ENCODE data around the gene ADRA2B. TPM values are rescaled to one million over a fixed set of nuclear protein-coding genes. Genes with fewer than 3 reads are reported as not detected.
"Not testable (repeated sequence)": the region's sequence is repeated elsewhere in the genome, so short reads cannot be mapped to it uniquely, and the experiment has no call there.

ADRA2B gene
- total RNA-seq, 2 donors from 2014 or later = 0.47 to 0.61 TPM

- peak in 1 of 2 donors; percentile 59 for DNase-seq (ENCODE audit: low spot score in 2 of 2)
- not testable (repeated sequence) for H3K27ac Mint-ChIP-seq, H3K9me3 Mint-ChIP-seq, H3K36me3 Mint-ChIP-seq
- peak; percentile 90 to 95 for ATAC-seq
Observed at GRCh38 chr2:96063116-96063899, 53.1 kb downstream of the ADRA2B start.

Other genes with a start within 250 kb of the ADRA2B start
- gene ANKRD36C, start 124.7 kb downstream of the ADRA2B start, total RNA-seq = 10 to 100 TPM; 45.6 to 71.9 TPM
- gene GPAT2, start 81.7 kb downstream of the ADRA2B start, total RNA-seq = 10 to 100 TPM in 1 of 2 donors, 1 to 10 TPM in 1; 4.7 to 19.8 TPM
- gene ASTL, start 21.9 kb upstream of the ADRA2B start, total RNA-seq = 1 to 10 TPM in 1 of 2 donors, under 1 TPM in 1; 0.82 to 3.4 TPM
- gene DUSP2, start 28.9 kb upstream of the ADRA2B start, total RNA-seq = 100 to 1,000 TPM; 202 to 218 TPM
- 100 to 1,000 TPM in 1 of 2 donors, 10 to 100 TPM in 1; 82.9 to 159 TPM for gene STARD7, start 92.3 kb upstream of the ADRA2B start, total RNA-seq
- gene TMEM127, start 149.4 kb upstream of the ADRA2B start, total RNA-seq = 10 to 100 TPM; 16.5 to 17.6 TPM
- gene CIAO1, start 149.7 kb upstream of the ADRA2B start, total RNA-seq = 10 to 100 TPM; 71.5 to 82.9 TPM
- 100 to 1,000 TPM; 187 to 193 TPM for gene SNRNP200, start 189.0 kb upstream of the ADRA2B start, total RNA-seq
- 10 to 100 TPM; 15.5 to 28.2 TPM for gene ITPRIPL1, start 208.7 kb upstream of the ADRA2B start, total RNA-seq
- 10 to 100 TPM; 79.1 to 88.6 TPM for gene NCAPH, start 219.2 kb upstream of the ADRA2B start, total RNA-seq